Raji (cell line): ENCODE data around the gene LLGL1.

ENCODE experiments used
- POLR2A ChIP-seq: IDR thresholded peaks from 2 replicates; pipeline ENCODE4 v1.6.1; 2011; ENCODE audit warnings: low read depth, low read length, control low read depth; ENCODE audit not compliant: insufficient read depth

LLGL1 gene

DNA sequence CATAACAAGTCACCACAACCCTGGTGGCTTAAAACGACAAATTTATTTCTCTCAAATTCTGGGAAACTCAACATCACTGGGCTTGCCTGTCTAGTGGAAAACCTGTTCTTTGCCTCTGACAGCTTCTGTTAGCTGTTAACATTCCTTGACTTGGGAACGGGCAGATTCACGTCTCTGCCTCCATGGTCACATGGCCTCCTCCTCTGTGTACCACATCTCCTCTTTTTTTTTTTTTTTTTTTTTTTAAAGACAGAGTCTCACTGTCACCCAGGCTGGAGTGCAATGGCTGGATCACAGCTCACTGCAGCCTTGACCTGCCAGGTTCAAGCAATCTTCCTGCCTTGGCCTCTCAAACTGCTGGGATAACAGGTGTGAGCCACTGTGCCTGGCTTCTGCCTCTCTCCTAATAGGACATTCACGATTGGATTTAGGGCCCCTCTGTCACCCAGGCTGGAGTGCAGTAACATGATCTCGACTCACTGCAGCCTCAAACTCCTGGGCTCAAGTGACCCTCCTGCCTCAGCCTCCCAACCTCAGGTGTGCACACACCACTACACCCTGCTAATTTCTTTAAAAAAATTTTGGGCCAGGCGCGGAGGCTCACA, 11.7 kb upstream of the LLGL1 start:
- TF ChIP-seq POLR2A: no peak

DNA sequence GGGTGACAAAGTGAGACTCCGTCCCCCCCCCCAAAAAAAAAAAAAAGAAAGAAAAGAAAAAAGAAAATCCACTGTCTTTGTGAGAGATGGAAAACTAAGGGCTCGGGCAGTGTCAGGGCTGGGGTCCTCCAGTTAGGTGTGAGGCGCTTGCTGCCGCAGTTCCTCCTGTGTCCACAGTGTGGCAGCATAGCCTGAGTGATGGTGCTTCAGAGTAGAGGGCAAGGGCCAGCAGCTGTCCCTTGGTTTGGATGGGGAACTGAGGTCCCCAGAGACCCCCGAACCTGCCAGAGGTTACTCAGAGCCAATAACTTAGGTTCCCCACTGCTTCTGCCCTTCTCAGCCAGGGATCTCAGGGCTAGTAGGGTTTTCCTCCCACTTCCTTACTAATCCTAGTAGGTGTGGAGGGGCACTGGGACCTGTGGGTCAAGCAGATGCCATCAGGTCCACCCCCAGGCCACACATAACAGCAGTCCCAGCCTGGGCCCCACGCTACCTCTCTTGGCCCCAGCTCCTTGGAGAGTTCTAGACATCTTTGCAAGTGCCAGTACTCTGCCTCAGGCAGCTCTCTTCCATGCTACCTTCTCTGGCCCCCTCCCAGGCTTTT, 7.9 kb upstream of the LLGL1 start:
- TF ChIP-seq POLR2A: no peak

DNA sequence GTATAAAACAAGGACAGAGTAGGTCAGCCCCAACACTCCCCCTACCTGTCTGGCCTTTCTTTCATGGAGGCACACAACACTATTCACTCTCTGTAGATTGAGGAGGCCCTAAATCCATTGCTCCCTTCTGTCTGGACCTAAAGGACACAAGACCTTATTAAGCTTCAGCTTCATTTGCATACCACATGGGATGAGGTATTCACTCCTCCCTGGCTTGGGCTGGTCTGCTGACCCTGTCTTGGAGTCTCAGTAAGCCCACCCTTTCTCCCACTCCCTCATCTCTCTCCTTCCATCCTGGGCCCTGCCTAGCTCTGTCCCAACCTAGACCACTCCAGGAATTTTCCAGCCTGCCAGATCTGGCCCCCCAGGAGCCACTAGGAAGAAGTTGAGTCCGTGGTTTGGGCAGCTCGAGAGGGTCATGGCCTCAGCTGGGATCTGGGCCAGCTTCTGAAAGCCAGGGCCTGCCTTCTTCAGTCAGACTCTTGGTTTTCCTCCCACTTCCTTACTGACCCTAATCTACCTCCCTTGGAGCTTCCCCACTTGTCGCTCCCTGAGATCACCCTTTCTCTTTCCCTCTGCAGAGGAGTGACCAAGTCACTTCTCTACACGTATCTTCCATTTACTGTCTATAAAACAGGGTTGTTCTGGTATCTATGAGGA, 6.5 kb upstream of the LLGL1 start:
- no peak for TF ChIP-seq POLR2A

DNA sequence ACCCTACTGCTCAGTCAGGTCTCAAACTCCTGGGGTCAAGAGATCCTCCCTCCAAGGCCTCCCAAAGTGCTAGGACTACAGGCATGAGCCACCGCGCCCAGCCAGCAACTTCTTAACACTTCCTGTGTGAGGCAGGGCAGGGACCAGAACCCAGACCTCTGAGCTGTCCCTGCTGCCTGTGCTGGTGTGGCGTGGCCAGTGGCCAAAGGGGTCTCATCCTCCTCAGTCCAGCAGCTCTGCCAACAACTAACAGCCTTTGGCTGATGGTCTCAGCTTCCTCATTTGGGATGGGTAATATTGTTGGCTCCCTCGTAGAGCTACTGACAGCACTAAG, 1.4 kb upstream of the LLGL1 start:
- TF ChIP-seq POLR2A: no peak

DNA sequence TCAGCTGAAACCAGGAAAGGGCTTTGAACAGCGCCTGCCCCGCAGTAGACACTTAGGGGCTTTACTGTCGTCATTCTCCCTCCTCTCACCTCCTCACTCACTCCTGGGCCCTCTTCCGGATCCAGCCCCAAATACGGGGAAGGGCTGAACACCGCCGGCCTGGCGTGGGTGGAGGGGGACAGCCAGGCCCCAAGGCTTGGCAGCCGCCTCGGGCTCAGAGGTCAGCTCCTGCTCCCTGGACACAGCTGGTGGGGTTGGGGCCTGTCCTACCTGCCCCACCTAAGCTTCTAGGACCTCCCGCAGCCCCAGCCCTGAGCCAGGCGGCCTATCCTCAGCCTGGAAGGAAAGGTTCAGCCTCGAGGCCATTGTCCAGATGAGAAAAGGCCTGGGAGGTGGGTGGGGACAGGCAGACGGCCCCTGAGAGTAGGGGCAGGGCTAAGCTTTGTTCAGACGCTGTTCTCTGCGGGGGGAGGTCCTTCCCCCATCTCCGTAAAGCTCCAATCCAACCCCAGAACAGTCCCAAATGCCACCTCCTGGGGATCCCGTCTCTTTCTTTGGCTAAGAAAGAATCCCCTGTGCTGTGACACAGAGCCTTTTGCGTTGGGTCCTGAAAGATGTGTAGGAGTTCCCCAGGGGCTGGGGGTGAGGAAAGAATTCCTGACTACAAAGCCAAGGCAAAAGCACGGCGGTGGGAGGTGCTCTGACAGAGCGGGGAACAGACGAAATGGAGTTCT, 881 bp upstream of the LLGL1 start:
- TF ChIP-seq POLR2A: no peak

DNA sequence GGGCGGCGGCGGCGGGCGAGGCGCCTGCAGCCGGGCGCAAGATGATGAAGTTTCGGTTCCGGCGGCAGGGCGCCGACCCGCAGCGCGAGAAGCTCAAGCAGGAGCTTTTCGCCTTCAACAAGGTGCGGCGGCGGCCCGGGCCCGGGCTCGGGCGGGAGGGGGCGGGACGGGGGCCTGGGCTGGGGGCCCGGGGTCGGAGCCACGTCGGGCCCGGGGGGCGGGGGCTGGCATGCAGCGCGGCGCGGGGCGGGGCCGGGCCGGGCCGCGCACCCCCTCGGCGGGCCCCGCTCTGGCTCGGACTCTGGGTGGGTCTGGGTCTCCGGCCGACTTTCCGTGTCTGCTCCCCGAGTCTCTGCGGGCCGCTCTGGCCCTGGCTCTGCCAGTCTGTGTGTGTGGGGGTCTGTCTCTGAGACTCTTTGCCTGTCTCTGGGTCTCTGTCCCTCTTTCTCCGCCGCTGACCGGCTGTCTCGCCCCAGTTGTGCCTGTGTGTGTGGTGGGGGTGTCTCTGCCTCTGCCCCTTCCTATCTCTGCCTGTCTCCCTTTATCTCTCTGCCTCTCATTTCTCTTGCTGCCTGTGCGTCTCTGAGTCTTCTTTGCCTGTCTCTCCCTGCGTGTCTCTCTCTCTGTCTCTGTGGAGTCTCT, 328 bp downstream of the LLGL1 start:
- TF ChIP-seq POLR2A: no peak

DNA sequence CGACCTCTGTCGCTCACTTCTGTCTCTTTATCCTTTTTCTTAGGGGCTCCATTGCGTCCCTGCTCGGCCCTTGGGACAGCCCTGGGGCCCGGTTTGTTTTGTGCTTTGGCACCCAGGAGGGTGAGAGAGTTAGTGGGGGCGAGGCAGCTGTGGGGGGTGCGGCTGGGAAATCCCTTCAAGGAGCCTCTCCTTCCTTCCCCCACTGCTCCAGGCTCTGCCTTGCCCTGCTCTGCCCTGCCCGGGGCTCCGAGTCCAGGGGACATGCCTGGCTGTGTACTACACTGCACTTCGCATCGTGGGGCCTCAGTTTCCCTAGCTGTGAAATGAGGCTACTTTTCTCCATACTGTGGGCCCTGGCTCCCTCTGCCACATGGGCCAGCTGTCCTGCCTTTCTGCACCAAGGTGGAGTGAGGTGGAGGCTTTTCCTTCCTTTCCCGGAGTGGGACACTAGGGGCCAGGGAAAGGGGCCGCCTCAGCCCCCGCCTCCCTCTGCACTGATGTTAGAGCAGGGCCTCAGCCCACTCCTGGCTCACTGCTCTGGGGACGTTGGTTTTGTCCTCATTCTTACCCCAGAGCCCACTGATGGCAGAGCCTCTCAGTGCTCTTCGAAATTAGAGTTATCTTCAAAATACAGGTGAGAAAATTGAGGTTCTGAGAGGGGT, 980 bp downstream of the LLGL1 start:
- no peak for TF ChIP-seq POLR2A

DNA sequence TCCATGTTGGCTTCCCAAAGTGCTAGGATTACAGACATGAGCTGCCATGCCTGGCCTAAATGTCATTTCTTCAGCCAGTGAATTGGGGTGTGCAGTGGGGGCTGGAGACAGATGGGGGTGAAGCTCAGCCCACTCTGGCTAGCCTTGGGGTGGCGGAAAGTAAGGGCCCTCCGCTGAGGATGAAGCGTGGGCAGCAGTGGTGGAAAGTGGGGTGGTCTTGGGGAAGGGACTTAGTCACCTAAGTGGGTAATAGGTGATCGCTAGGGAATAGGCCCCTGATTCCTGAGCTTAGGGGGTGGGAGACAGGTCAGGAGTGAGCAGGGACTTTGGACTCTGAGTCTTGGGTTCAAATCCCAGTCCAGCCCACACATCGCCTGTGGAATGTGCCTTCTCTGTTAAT, 2.2 kb downstream of the LLGL1 start:
- TF ChIP-seq POLR2A: no peak

DNA sequence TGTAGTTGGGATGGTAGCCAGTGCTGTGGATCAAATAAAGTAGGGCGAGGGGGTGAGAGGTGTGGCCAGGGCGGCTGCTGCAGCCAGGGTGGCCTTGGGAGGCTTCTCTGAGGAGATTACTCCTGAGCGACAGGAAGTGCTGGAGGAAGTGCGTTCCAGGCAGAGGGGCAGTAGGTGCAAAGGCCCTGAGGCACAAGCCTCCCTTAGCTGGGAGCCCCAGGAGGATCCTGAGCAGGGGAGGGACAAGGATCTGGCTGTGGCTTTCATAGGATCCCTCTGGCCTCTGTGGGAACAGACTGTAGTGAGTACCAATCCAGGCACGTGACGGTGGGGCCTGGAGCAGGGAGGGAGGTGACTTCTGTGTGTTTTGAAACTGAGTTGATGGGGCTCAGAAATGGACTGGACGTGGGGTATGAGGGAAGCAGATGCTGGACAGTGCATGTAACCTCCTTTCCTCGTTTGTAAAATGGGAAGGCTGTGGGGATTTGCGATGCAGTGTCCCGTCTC, 2.8 kb downstream of the LLGL1 start:
- TF ChIP-seq POLR2A: no peak

DNA sequence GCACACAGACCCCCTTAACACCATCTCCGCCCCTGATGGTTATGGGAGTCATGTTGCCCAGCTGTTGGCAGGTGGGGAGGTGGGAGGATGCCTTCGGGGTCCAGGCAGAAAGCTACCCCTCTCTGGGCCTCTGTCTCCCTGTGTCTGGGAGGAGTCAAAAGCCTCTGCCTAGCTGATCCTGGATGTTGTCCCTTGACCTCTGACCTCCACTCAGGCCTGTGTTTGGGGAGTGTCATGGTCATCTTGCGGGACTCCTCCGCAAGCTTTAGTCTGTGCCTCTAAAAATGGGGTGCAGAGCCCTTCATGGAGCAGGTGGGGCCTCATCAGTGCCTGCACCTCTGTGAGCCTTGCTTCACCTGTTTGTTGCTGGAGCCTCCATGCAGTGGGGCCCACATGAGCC, 3.8 kb downstream of the LLGL1 start:
- no peak for TF ChIP-seq POLR2A

DNA sequence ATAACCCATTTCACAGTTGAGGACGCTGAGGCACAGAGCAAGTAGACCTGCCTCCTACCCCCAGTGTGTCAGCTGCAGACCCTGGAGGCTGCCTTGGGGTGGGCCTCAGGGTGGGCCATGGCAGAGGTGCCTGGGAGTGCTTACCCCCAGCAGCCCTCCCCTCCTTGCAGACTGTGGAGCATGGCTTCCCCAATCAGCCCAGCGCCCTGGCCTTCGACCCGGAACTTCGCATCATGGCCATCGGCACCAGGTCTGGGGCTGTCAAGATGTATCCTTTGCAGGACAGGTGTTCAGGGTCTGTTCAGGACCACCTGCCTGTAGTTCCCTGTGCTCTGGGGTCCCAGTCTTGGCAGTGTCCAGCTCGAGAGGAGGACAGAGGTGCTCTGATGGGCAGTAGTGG, 4.3 kb downstream of the LLGL1 start:
- TF ChIP-seq POLR2A: no peak

DNA sequence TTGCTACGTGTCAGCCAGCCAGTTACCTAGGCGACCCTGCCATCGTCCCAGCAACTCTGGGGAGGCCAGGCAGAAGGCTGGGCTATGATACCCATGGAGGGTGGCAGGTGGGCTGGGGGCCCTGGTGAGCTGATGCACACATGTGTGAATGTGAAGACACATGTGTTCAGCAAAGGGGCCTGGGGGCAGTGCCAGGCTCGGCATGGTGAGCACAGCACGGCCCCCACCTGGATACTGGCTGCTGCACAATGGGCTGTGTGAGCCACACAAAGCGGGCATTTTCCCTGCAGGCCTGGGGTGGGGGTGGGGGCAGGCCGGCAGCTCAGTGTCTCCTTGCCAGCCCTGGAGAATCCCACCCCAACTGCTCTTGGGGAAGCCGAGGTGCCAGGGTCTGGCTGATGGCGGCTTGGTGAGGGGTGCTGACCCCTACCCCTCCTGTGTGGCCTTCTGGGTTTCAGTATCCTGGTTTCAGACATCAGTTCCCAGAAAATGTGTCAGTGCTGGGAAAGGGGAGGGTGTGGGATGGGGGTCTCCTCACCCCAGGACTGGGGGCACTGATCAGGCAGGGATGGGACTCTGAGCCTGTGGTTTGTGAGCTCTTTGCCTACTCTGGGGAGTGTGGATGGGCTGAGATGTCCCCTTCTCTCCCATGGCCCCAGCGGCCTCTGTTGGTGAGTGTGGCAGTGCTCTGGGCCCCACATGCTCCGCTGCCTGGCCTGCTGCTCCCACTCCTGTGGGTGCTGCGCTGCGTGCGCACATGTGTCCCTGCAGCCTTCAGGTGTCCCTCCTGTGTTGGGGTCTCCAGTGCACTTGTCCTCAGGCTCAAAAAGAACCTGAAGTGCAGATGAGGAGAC, 5.1 kb downstream of the LLGL1 start:
- TF ChIP-seq POLR2A: no peak

DNA sequence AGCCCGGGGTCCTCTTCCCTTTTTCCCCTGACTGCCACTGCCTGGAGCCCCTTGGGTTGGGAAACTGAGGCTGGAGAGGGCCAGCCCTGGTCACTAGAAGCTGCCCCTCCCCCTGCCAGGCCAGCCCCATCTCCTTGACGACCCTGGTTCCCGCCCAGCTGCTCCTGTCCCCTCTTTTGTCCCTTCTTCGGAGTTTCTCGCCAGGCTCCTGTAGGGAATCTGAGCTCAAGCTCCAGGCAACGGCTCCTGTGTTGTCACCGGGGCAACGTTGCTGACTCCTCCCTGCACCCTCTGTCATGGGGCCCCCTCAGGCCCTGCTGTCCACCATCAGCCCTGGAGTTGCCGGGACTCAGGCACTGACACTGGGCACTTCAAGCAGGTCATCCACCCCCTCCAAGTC, 5.7 kb downstream of the LLGL1 start:
- no peak for TF ChIP-seq POLR2A
